Left colon (tissue), 2 donors: ENCODE results near the gene TBC1D22A. TPM values are rescaled to one million over a fixed set of nuclear protein-coding genes. Genes with fewer than 3 reads are reported as not detected.
A peak's percentile ranks its signal among the peaks of the same experiment; 100 is the strongest.

ENCODE experiments used
- ATAC-seq: fragments of 200-7000 bp; cut with Tn5 transposase; one replicate; pipeline ENCODE4 v1.9.1; 2020; ENCODE audit warnings: mild to moderate bottlenecking, moderate library complexity
- DNase-seq, 2 donors: peaks; one replicate each; pipeline ENCODE4 v3.0.0-alpha.2; 2020
- intact Hi-C, 2 donors: fragments of 100-400 bp; cut with DNase I in 1 of 2; cut with micrococcal nuclease in 1 of 2; formaldehyde crosslinking; loops; one replicate each; pipeline versions ENCODE4 v1.11.2 to v1.14.0; 2022; cut with DNase I, micrococcal nuclease
- total RNA-seq, 2 donors: library from RNA; stranded (reverse); fragmentation: NEBNext Ultra II Directional; extraction: Animal tissue kit (Norgen Biotek cat#: 25700); gene quantifications; one replicate each; pipeline ENCODE4 v1.2.1, GENCODE V29; 2021
- donor health status: DM: no; HTN: no; CAD: no.
- donor health status: DM: yes; HTN: yes; CAD: no.

The TBC1D22A gene
- total RNA-seq, 2 donors from 2014 or later: 40.7 to 45.2 TPM

GRCh38 chr22:46860562-46860961 is 98.1 kb downstream of the TBC1D22A start:
- DNase-seq (no peak), ATAC-seq (no peak)
- intact Hi-C loops: no loop called here

- no peak for DNase-seq
- intact Hi-C loops: no loop called here
- ATAC-seq: no peak
Measured at GRCh38 chr22:46861468-46862367, 99.3 kb downstream of the TBC1D22A start.

GRCh38 chr22:46862418-46863324 is 100.2 kb downstream of the TBC1D22A start:
- intact Hi-C loops: no loop called here
- ATAC-seq (no peak), DNase-seq (no peak)

- peak; percentile 19 for ATAC-seq
- DNase-seq: no peak
- intact Hi-C loops: no loop called here
Measured at GRCh38 chr22:46863794-46864193, 101.3 kb downstream of the TBC1D22A start.

GRCh38 chr22:46864314-46865051 is 102.0 kb downstream of the TBC1D22A start:
- DNase-seq (no peak), ATAC-seq (peak; percentile 81)
- intact Hi-C loops: no loop called here

GRCh38 chr22:46865052-46865434 is 102.6 kb downstream of the TBC1D22A start:
- intact Hi-C loops: no loop called here
- DNase-seq (peak in 1 of 2 donors; percentile 40), ATAC-seq (peak; percentile 77)

- no peak for DNase-seq
- intact Hi-C loops: no loop called here
- no peak for ATAC-seq
Measured at GRCh38 chr22:46865642-46866041, 103.2 kb downstream of the TBC1D22A start.

- ATAC-seq (no peak), DNase-seq (no peak)
- intact Hi-C loops: no loop called here
Measured at GRCh38 chr22:46866591-46866990, 104.1 kb downstream of the TBC1D22A start.

GRCh38 chr22:46867106-46867505 is 104.7 kb downstream of the TBC1D22A start:
- ATAC-seq (no peak), DNase-seq (no peak)
- intact Hi-C loops: no loop called here

GRCh38 chr22:46869329-46869728 is 106.9 kb downstream of the TBC1D22A start:
- intact Hi-C loops: no loop called here
- DNase-seq (no peak), ATAC-seq (no peak)

GRCh38 chr22:46869831-46870441 is 107.5 kb downstream of the TBC1D22A start:
- no peak for ATAC-seq

GRCh38 chr22:46871826-46872225 is 109.4 kb downstream of the TBC1D22A start:
- intact Hi-C loops: no loop called here
- DNase-seq (no peak), ATAC-seq (no peak)

More at GRCh38 chr22:46869831-46870441, 107.5 kb downstream of the TBC1D22A start:
- no peak for DNase-seq
- intact Hi-C loops: no loop called here

- DNase-seq (no peak), ATAC-seq (no peak)
- intact Hi-C loops: no loop called here
Measured at GRCh38 chr22:46875089-46875488, 112.6 kb downstream of the TBC1D22A start.

GRCh38 chr22:46876357-46876934 is 114.0 kb downstream of the TBC1D22A start:
- DNase-seq (no peak), ATAC-seq (no peak)
- intact Hi-C loops: no loop called here

- peak; percentile 54 for ATAC-seq
- intact Hi-C loops: no loop called here
- no peak for DNase-seq
Measured at GRCh38 chr22:46878191-46878948, 115.9 kb downstream of the TBC1D22A start.

GRCh38 chr22:46879083-46879482 is 116.6 kb downstream of the TBC1D22A start:
- intact Hi-C loops: no loop called here
- ATAC-seq (no peak), DNase-seq (no peak)

GRCh38 chr22:46881373-46882118 is 119.1 kb downstream of the TBC1D22A start:
- intact Hi-C loops: no loop called here
- no peak for ATAC-seq
- DNase-seq: no peak
